HG03432 (cell line): ENCODE results near the gene SEC14L3.

Source experiments
- ATAC-seq: cut with Tn5 transposase; IDR thresholded peaks from one replicate; pipeline ENCODE4 v1.9.1; 2021; ENCODE audit warnings: mild to moderate bottlenecking, moderate library complexity; ENCODE audit not compliant: unreplicated experiment

The SEC14L3 gene

GRCh38 chr22:30445438-30446145 is 26.2 kb downstream of the SEC14L3 start:
- ATAC-seq: no peak

- no peak for ATAC-seq
Observed at GRCh38 chr22:30444632-30445437, 27.0 kb downstream of the SEC14L3 start.

- ATAC-seq: no peak
Observed at GRCh38 chr22:30441088-30441487, 30.7 kb downstream of the SEC14L3 start.

GRCh38 chr22:30439836-30440235 is 32.0 kb downstream of the SEC14L3 start:
- ATAC-seq: no peak

- no peak for ATAC-seq
Observed at GRCh38 chr22:30439226-30439625, 32.6 kb downstream of the SEC14L3 start.

- ATAC-seq: no peak
Observed at GRCh38 chr22:30438559-30438958, 33.3 kb downstream of the SEC14L3 start.

- no peak for ATAC-seq
Observed at GRCh38 chr22:30436196-30436595, 35.6 kb downstream of the SEC14L3 start.

GRCh38 chr22:30435674-30436126 is 36.1 kb downstream of the SEC14L3 start:
- ATAC-seq: no peak

- ATAC-seq: no peak
Observed at GRCh38 chr22:30434843-30435242, 37.0 kb downstream of the SEC14L3 start.

GRCh38 chr22:30433773-30434172 is 38.0 kb downstream of the SEC14L3 start:
- no peak for ATAC-seq

GRCh38 chr22:30433227-30433626 is 38.6 kb downstream of the SEC14L3 start:
- ATAC-seq: no peak

GRCh38 chr22:30432520-30432919 is 39.3 kb downstream of the SEC14L3 start:
- ATAC-seq: no peak

GRCh38 chr22:30432096-30432495 is 39.7 kb downstream of the SEC14L3 start:
- ATAC-seq: no peak

GRCh38 chr22:30430933-30431332 is 40.9 kb downstream of the SEC14L3 start:
- ATAC-seq: no peak

GRCh38 chr22:30429887-30430286 is 41.9 kb downstream of the SEC14L3 start:
- no peak for ATAC-seq

GRCh38 chr22:30427871-30428270 is 43.9 kb downstream of the SEC14L3 start:
- no peak for ATAC-seq

GRCh38 chr22:30426388-30427353 is 45.1 kb downstream of the SEC14L3 start:
- no peak for ATAC-seq

- ATAC-seq: no peak
Observed at GRCh38 chr22:30425616-30426387, 46.0 kb downstream of the SEC14L3 start, which contains the start of gene MTFP1. MTFP1 (plus strand) TSS chr22:30425768; CDS start chr22:30425880, 112 bp downstream.

GRCh38 chr22:30425327-30425615 is 46.5 kb downstream of the SEC14L3 start:
- no peak for ATAC-seq
